ENCODE data around the gene MRM1. TPM values are rescaled to one million over a fixed set of nuclear protein-coding genes. Genes with fewer than 3 reads are reported as not detected.

Gene MRM1
- total and polyA plus RNA-seq, 7 donors = 8.7 to 30.6 (median 11.1) TPM

DNA sequence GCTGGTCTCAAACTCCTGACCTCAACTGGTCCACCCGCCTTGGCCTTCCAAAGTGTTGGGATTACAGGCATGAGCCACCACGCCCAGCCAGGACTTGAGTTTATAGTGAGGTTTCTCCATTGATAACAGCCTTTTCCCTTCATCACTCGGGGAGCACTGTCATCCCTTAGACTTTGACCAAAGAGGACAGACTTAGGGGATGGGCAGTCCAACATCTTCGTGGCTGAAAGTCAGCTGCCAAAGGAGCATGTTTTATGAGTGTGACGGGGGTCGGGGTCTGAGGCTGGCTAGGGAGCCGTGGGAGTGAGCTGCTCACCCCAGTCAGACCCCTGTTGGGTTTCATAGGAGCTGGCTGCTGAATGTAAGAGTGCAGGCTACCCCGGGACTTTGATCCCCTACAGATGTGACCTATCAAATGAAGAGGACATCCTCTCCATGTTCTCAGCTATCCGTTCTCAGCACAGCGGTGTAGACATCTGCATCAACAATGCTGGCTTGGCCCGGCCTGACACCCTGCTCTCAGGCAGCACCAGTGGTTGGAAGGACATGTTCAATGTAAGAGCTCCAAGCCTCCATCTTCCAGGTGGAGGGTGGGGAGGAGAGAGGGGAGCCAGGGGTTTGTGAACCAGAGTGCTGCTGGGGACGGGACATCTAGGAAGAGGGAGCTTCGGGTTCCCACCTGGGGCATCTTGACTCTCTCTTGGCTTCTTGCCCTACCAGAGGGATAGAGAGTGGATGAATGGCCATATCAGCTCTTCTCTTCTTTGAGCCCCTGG is 6.6 kb upstream of the MRM1 start:
- TF ChIP-seq, protein P1, sequence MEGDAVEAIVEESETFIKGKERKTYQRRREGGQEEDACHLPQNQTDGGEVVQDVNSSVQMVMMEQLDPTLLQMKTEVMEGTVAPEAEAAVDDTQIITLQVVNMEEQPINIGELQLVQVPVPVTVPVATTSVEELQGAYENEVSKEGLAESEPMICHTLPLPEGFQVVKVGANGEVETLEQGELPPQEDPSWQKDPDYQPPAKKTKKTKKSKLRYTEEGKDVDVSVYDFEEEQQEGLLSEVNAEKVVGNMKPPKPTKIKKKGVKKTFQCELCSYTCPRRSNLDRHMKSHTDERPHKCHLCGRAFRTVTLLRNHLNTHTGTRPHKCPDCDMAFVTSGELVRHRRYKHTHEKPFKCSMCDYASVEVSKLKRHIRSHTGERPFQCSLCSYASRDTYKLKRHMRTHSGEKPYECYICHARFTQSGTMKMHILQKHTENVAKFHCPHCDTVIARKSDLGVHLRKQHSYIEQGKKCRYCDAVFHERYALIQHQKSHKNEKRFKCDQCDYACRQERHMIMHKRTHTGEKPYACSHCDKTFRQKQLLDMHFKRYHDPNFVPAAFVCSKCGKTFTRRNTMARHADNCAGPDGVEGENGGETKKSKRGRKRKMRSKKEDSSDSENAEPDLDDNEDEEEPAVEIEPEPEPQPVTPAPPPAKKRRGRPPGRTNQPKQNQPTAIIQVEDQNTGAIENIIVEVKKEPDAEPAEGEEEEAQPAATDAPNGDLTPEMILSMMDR (IDR thresholded peaks at IDR 0.05) = no peak
- Histone ChIP-seq H3K4me1 (peaks cover 16% of the 10 kb centered on the region), H3K27me3 (ENCODE audit: insufficient read depth in 3 of 3, low read length in 2 of 3) (no peaks in the 10 kb centered on the region), H3K36me3 (ENCODE audit: insufficient read depth in 1 of 2, low read depth in 1 of 2) (peaks cover 2 to 18% of the 10 kb centered on the region in 2 donors), H3K4me3 (no peak overlapping the region), H3K9me3 (no peaks in the 10 kb centered on the region), H3K27ac (no peak overlapping the region)
- DNase-seq (no peak), ATAC-seq (no peak)
- 77 to 89% (median 79%) methylated on average over 13 of the region's 13 CpGs for WGBS, 3 donors
- intact Hi-C loops (cut with DNase I) = loop anchor here (5.0 kb wide), 3 partner anchors 38 to 108 kb away; partner anchors contain the start of gene ZNHIT3 (in 1 of the 2)

DNA sequence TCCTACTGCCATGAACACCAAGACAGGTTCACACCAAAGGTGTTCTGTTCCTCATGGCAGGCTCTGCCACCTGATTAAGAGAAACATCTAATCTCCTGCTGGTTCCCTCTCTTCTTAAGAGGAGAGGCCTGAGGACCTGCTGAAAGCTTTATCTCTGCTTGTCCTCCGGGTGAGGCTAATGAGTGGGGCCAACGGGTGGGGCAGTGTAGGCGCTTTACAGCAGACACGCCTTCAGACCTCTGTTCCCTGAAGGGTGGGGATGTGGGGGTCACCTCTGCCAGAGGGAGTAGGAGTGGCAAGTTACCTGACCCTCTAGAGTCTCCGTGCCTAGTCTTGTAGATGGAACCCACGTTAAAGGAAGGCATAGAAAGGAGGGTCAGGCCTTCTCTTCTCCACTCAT is 4.2 kb upstream of the MRM1 start:
- Histone ChIP-seq H3K4me1 (peaks cover 21% of the 10 kb centered on the region), H3K27ac (no peak overlapping the region), H3K4me3 (no peak overlapping the region), H3K27me3 (ENCODE audit: insufficient read depth in 3 of 3, low read length in 2 of 3) (no peaks in the 10 kb centered on the region), H3K9me3 (no peaks in the 10 kb centered on the region), H3K36me3 (ENCODE audit: insufficient read depth in 1 of 2, low read depth in 1 of 2) (peaks cover 0 to 4% of the 10 kb centered on the region in 2 donors)
- no peak for DNase-seq
- intact Hi-C loops (cut with DNase I) = no loop called here
- TF ChIP-seq, protein P1 (IDR thresholded peaks at IDR 0.05) = no peak
- ATAC-seq = no peak
- 86 to 92% (median 88%) methylated on average over 6 of the region's 6 CpGs for WGBS, 3 donors

DNA sequence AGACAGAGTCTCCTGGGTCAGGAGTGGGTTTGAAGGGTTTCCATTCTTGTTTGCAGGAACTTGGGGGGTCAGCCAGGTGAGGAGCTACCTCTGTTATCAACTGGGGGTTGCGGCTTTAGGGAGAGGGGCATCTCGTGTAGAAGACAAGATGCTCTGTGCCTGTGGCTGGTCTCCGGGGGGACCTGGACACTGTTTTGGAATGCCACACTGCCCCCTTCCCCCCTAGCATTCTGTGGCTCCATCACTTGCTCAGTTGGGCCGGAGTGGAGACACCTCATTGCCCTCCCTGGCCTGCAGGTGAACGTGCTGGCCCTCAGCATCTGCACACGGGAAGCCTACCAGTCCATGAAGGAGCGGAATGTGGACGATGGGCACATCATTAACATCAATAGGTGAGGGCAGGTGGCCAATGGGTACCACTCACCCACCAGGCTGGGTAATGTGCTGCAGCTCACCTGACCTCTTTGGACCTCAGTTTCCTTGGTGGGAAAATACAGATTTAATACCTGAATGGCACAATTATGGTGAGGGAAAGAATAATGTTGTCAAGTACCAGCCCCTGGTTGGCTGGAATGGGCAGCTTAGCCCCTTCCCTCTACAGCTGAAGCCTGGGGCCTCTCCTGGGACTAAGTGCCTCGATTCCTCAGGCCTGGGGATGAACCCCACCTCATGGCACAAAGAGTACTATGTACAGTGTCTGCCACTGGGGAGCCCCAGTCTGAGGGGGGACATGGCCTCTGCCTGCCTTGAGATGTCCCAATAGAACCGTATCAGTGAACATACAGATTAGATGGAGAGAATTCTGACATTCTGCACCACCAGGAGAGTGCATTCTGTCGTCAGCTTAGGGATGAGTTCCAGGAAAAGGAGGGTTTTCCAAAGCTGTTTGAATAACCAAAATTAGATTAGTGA is 3.3 kb upstream of the MRM1 start:
- TF ChIP-seq, protein P1 (IDR thresholded peaks at IDR 0.05) = no peak
- 84 to 92% (median 91%) methylated on average over 11 of the region's 11 CpGs for WGBS, 3 donors
- no peaks in the 10 kb centered on the region for H3K27me3 ChIP-seq (ENCODE audit: insufficient read depth in 3 of 3, low read length in 2 of 3)
- H3K9me3 ChIP-seq = no peaks in the 10 kb centered on the region
- ATAC-seq = no peak
- peaks cover 16% of the 10 kb centered on the region for H3K4me1 ChIP-seq
- no peak overlapping the region for H3K27ac ChIP-seq
- no peak for DNase-seq
- H3K36me3 ChIP-seq (ENCODE audit: insufficient read depth in 1 of 2, low read depth in 1 of 2) = peaks cover 0 to 4% of the 10 kb centered on the region in 2 donors
- intact Hi-C loops (cut with DNase I) = no loop called here
- H3K4me3 ChIP-seq = no peak overlapping the region

DNA sequence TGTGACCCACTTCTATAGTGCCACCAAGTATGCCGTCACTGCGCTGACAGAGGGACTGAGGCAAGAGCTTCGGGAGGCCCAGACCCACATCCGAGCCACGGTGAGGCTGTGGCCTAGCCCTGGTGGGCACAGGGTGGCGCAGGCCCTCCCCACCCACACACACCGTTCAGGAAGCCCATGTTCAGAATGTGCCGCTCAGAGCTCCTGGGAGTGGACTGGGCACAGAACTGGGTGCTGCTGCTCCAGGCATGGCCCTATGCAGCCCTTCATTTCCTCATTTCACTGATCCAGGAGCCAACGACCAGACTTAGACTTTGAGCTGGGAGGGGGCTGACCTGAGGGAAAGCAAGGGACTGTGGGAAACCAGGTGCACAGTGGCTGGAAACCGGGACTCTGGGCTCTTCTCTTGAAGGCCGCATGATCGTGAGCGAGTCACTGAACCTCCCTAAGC is 2.4 kb upstream of the MRM1 start:
- TF ChIP-seq, protein P1 (IDR thresholded peaks at IDR 0.05) = no peak
- DNase-seq = no peak
- Histone ChIP-seq H3K4me1 (peaks cover 11% of the 10 kb centered on the region), H3K27me3 (ENCODE audit: insufficient read depth in 3 of 3, low read length in 2 of 3) (no peaks in the 10 kb centered on the region), H3K4me3 (no peak overlapping the region), H3K27ac (no peak overlapping the region), H3K9me3 (no peaks in the 10 kb centered on the region), H3K36me3 (ENCODE audit: insufficient read depth in 1 of 2, low read depth in 1 of 2) (peaks cover 0 to 6% of the 10 kb centered on the region in 2 donors)
- intact Hi-C loops (cut with DNase I) = no loop called here
- no peak for ATAC-seq
- WGBS, 3 donors = 89 to 93% (median 90%) methylated on average over 13 of the region's 13 CpGs
